NOMO-1 (cell line): Measurements from ENCODE around the gene UCN2.
A peak's percentile ranks its signal among the peaks of the same experiment; 100 is the strongest.

Experiments
- DNase-seq, 2 experiments: peaks; one replicate each; lab custom pipeline; 2025; ENCODE audit not compliant: unreplicated experiment in 2 of 2; lab: John Stamatoyannopoulos, UW

UCN2 gene

GRCh38 chr3:48591886-48592518 lies 28.4 kb upstream of the UCN2 start:
- DNase-seq = no peak

- no peak for DNase-seq
Measured at GRCh38 chr3:48591436-48591835, 27.9 kb upstream of the UCN2 start.

- DNase-seq = no peak
Measured at GRCh38 chr3:48588230-48588629, 24.6 kb upstream of the UCN2 start.

GRCh38 chr3:48587686-48588085 lies 24.1 kb upstream of the UCN2 start:
- DNase-seq = no peak

- DNase-seq = no peak
Measured at GRCh38 chr3:48585411-48585810, 21.8 kb upstream of the UCN2 start.

- no peak for DNase-seq
Measured at GRCh38 chr3:48584836-48585235, 21.3 kb upstream of the UCN2 start.

- DNase-seq = no peak
Measured at GRCh38 chr3:48581621-48582481, 18.3 kb upstream of the UCN2 start.

GRCh38 chr3:48576647-48577046 lies 13.1 kb upstream of the UCN2 start:
- DNase-seq = no peak

- no peak for DNase-seq
Measured at GRCh38 chr3:48575366-48575765, 11.8 kb upstream of the UCN2 start.

- no peak for DNase-seq
Measured at GRCh38 chr3:48573973-48574585, 10.5 kb upstream of the UCN2 start.

- no peak for DNase-seq
Measured at GRCh38 chr3:48572517-48572916, 8.9 kb upstream of the UCN2 start.

GRCh38 chr3:48571938-48572337 lies 8.4 kb upstream of the UCN2 start:
- no peak for DNase-seq

- no peak for DNase-seq
Measured at GRCh38 chr3:48569808-48570450, 6.3 kb upstream of the UCN2 start.

- no peak for DNase-seq
Measured at GRCh38 chr3:48569400-48569799, 5.8 kb upstream of the UCN2 start.

GRCh38 chr3:48568476-48568875 lies 4.9 kb upstream of the UCN2 start:
- no peak for DNase-seq

- DNase-seq = no peak
Measured at GRCh38 chr3:48567500-48567899, 3.9 kb upstream of the UCN2 start.

GRCh38 chr3:48567090-48567489 lies 3.5 kb upstream of the UCN2 start:
- DNase-seq = no peak

GRCh38 chr3:48566401-48566760 lies 2.8 kb upstream of the UCN2 start:
- no peak for DNase-seq

GRCh38 chr3:48565591-48566400 lies 2.2 kb upstream of the UCN2 start:
- peak in 1 of 2 experiments; percentile 8 for DNase-seq

- DNase-seq = no peak
Measured at GRCh38 chr3:48565186-48565585, 1.6 kb upstream of the UCN2 start.

- DNase-seq = no peak
Measured at GRCh38 chr3:48564667-48565066, 1.1 kb upstream of the UCN2 start.
